ENCODE results near the gene CCDC174.

The CCDC174 gene

GRCh38 chr3:14706096-14706495, 54.5 kb downstream of the CCDC174 start:
- no peak for DNase-seq

- no peak for DNase-seq
These were observed 65.0 kb downstream of the CCDC174 start for GRCh38 chr3:14716591-14716990.

GRCh38 chr3:14717307-14717706, 65.7 kb downstream of the CCDC174 start:
- DNase-seq = no peak

- no peak for DNase-seq
These were observed 67.0 kb downstream of the CCDC174 start for GRCh38 chr3:14718539-14718938.

GRCh38 chr3:14719006-14719405, 67.4 kb downstream of the CCDC174 start:
- no peak for DNase-seq

- DNase-seq = no peak
These were observed 69.7 kb downstream of the CCDC174 start for GRCh38 chr3:14721126-14721864.
